HG03139 (cell line): Measurements from ENCODE around the gene FSIP1.

Source experiments
- ATAC-seq: cut with Tn5 transposase; IDR thresholded peaks from one replicate; pipeline ENCODE4 v1.9.1; 2021; ENCODE audit not compliant: unreplicated experiment

Gene FSIP1

DNA sequence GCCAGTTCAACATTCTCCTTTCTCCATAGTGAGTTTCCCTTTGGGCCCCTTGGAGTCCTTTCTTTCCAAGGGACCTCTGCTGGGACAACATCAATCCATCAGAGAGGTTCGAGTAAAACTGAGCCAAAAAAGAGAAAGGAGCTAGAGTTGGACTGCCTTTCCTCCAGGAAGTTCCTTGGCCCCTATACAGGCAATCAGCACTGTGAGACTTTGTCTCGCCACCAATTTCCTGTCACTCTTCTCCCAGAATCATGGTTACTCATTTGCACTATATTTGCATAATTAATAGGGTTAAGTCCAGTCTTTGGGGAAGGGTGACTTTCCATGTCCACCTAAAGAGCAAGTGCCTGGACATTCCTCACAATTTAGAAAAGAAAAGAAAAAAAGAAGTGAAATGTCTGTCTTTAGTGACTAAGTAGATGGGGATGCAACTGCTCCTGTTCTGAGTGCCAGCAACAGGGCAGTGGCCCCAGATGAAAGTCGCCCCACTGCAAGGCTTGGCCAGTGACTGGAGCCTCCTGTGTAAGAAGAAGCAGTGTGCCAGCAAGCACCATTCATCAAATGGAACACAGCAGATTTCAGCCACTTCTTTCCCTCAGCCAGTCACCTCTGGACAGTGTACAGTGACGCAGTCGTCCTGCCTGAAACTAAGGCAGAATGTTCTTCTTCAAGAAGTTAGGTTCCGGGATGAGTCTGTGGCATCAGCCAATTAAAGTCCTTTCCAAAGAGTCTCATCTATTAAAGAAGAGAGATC lies 91.6 kb downstream of the FSIP1 start:
- ATAC-seq = no peak

DNA sequence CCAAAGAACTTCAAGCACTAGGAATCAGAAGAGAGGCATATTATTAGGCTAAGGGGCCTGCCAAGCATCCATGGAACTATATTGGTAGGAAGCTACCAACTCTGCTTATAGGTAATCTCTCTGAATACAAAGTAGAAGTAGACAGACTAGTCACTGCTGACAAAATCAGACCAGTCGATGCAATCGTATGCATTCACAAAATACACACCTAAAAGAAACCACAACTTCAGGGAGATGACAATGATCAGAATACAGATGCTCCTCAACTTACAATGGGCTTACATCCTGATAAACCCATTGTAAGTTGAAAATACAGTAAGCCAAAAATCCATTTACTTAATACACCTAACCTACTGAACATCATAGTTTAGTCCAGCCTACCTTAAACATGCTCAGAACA lies 94.7 kb downstream of the FSIP1 start:
- no peak for ATAC-seq

DNA sequence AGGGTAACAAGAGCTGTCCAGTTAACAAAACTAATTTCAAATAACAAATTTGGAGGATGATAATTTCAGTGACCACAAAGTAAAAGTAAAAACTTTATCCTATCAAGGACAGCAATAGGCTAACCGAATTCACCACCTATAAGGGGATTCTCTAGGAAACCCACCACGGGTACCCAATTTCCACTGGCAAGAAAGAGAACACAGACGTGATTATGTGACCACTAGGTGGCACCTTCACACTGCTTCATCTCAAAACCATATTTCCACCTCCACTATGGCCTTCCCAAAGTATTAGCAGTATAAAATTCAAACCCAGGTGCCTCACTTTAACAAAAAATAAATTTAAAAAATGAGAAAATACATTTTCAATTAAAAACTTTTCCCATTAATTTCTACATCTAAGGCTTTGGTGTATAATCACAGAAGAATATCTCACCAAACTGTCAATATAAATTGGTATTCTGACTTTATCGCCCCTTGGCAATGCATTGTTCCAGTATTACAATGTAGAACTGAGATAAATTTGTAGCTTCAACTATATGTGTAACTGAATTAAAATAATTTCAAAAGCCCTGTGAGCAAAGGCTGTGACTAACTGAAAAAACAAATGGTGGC lies 96.5 kb downstream of the FSIP1 start:
- no peak for ATAC-seq

DNA sequence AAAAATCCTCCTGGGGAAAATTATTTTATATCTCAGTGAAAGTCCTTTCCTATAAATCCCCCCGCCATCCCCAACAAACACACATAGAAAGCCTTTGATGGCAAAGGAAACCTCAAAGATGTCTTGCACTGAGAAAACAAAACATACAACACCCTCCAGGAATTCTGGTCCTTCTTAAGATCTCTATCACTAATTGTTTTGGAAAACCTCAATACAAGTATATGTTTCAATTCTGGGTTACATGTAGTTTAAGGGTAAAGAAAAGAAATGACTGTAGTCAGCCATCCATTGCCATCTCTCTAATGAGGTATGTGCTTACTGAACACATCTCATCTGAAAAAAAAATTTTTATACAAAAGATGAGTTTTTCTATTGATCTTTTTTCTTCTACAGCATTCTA lies 97.3 kb downstream of the FSIP1 start:
- no peak for ATAC-seq

DNA sequence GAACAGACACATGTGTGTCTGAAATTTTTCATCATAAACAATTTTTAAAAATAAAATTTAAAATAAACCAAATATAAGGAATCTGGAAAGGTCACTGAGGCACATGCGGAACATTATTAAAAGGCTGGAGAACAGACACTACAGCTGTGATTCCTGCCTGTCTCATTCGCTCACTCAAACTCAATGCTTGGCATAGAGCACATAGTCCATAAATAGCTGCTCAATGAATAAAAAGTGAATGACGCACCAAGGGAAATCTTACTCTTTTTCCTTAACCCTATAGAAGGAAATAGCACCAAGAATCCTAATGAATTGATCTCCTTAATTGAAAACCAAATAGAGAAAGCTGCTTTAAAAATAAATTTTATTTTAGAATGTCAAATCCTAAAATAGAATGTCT lies 98.4 kb downstream of the FSIP1 start:
- ATAC-seq = no peak

DNA sequence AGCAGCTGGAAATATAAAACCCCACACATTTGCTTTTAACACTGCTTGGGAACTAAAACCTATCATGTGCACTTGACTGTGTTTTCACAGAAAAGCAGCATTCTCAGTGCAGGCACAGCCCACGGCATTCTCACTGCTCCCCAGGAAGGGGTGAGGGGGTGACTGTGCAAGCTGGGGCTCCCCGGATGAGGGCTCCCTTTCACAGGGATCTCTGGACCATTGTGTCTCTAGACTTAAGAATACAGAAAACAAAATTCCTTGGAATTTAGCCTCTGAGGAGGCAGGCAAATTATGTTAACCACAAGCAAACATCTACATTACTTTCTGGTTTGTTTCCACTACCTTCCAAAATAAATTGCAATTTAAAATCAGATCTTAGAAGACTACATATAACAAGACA lies 100.3 kb downstream of the FSIP1 start:
- no peak for ATAC-seq

DNA sequence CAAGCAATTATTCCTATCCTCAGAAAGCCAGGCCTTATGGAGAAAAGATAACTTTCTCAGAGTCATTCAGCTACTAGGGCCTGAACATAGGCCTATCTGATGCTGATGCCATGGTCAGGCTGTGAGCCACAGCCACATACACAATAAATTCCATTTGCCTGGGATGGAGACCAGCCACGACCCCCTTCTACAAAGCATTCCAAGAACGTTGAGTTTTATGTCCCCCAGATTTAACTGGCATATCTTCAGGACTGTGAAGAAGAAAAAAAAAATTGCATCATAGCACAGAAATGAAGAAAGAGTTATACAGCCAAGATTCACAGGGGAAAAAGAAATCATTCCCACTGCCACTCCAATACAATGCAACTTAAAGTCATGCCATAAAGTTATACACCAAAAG lies 101.8 kb downstream of the FSIP1 start:
- ATAC-seq = no peak

DNA sequence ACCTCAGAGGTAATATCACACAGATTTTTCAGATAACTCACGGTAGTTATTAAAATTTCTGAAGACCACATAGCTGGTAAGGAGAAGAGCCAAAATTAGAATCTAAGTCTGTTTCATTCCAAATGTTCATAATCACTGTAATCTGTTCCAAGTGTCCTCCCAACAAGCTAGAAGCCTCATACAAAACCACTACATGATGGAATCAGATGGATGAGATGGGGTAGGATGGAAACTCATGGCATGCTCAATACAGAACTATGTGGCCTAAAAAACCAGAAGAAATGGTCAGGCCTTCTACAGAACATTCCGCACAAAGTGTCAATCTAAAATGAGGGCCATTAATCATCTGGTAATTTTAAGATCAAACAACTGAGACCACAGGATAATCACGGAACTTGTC lies 110.0 kb downstream of the FSIP1 start:
- ATAC-seq = no peak

DNA sequence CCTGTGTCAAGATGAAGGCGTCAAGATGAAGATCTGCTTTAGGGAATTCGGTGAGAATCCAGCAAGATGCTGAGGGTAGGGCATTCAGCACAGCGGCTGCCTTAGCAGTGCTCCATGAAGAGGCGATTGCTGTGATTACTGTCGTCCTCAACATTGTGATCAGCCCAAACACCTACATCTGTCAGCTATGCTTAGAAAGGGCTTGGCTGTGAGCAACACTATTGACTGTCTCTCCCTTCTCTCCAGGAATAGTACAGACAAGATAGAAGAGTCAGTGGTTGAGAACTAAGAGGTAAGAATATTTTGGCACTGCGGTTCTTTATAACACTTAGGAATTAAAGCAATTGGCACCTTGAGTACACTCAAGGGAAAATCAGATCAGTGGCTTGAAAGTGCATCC lies 110.5 kb downstream of the FSIP1 start:
- ATAC-seq = no peak

DNA sequence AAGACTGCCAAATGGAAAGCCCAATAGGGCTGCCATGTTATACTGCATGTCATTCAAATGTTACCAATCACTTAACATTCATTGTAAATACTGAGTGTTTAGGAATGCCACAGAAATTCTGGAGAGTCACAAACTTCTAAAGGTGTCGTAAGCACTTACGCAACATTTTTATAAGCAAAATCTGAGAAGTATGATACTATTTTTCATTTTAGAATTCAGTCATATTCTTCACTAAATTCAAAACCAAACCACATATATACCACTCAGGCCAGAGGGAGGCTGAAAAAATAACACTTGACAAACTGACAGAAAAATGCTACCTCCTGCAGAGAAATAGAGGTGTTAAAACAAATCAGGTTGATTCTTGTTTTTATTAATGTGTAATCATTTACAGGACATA lies 112.0 kb downstream of the FSIP1 start:
- no peak for ATAC-seq

DNA sequence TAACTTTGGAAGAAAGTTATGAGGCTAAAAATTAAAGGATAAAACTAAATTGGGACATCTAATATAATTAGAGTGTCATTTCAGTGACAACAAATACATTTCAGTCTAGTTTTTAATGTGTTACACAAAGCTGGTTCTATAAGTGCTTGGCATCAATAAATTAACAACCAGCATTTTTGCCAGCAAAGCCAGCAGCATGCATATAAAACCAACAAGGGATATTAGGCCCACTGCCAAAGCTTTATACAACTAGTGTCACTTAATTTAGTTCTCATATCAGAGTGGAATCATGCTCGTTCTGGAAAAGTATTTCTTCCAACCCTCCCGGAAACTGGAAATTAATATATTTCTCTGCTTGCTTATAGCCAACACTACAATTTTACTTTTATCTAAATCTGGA lies 113.0 kb downstream of the FSIP1 start:
- no peak for ATAC-seq

DNA sequence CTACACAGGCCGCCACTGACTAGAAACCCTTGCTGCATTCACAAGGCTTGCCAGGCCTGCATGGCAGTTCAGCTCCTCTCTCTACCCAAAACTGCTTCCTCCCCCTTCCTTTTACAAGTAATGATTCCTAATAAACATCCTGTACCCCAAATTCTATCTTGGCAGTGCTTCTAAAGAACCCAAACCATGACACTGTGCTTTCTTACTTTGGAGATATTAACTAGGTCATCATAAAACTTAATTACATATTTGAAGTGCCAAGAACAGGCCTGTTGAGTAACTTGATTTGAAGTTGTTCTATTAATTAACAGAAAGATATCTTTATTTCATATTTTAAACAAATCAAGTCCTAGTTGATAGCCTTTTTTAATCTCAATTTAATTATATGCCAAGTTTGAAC lies 113.4 kb downstream of the FSIP1 start:
- no peak for ATAC-seq

DNA sequence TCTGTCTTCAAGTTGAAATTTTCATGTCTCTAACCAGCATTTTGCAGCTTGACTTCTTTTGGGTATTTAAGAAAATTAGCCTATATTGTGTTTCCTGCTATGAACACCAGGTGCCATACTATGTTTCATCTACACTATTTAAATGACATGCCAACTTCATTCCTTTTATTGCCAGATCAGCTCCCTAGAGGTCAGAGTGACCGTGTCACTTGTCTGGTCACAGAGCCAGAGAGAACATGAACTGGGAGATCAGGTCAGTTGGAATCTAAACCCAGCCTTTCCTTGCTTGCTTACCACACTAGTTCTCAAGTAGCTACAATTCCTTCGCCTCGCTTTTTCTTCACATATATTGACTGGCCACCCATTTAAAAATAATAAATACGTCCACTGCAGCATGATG lies 114.2 kb downstream of the FSIP1 start:
- no peak for ATAC-seq

DNA sequence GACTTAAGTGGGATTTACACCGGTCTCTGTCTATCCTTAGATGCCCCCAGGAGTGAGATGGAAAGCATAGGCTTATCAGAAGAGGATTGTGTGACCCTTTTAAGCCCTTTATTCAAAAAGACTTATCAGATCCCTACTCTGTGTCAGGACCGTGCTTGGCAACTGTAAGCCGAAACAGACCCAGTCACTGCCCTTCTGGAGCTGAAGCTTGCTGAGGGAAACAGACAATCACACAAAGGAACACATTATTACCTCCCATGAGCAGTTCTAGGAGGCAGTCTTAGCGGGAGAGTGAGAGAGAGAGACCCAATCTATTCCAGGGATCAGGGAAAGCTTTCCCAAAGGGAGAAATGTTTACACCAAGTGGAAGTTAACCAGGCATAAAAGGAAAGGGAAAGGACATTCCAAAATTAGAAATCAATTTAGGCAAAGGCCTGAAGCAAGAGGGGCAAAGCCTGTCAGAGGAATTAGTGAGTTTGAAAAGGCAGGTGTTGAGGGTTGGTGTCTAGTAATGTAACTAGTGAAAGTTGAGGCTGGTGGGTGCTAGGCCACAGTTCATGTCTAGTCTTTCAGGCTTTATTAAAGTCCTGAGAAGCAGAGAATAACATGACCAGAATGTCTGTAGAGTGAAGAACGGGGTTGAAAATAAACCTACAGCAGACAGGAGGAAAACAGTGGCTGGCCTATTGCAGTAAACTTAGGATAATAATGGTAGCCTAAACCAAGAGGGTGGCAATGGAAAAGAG lies 115.1 kb downstream of the FSIP1 start:
- no peak for ATAC-seq

DNA sequence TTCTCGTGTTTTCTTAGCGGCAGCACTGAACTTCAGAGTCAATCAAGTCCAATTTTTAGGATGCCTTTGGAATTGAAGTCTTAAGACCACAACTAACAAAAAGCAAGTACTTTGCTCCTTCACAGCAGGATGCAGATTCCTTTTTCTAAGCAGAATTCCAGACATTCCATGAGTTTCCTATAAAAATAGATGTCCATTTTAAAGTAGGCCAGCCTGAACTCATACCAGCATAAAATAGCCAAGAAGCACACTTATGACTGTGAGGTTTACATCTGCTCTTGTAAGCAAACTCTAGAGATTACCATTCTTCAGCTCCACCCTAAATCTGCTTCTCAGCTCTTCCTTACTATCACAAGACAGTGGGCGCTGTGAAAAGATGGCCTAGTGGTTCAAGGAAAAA lies 116.0 kb downstream of the FSIP1 start:
- no peak for ATAC-seq

DNA sequence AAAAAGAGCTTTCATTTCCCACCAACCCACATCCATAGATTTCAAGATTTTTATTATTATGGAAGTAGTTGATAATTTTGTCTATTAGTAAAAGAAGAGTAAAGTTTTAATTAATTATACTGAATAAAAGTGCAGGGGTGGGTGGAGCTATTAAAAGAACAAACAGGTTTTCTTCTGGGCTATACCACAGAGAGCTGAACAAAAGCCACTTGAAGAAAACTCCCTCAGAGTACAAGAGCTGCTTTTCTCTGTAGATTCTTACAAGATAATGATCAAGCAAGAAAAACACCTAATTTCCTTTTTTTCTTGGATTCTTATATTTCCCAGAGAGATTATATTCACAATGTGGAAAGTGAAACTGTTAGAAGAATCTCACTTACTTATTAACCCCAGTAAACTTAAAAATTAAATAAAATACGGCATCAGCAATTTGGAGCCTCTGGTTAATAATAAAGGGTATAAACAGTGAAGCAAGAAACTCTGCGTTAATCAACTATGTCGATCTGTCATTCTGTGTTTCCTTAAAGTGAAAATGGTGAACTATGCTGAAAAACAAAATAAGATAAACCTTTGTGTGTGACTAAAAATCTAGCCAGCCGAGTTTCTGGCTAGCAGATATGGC lies 116.9 kb downstream of the FSIP1 start:
- no peak for ATAC-seq

DNA sequence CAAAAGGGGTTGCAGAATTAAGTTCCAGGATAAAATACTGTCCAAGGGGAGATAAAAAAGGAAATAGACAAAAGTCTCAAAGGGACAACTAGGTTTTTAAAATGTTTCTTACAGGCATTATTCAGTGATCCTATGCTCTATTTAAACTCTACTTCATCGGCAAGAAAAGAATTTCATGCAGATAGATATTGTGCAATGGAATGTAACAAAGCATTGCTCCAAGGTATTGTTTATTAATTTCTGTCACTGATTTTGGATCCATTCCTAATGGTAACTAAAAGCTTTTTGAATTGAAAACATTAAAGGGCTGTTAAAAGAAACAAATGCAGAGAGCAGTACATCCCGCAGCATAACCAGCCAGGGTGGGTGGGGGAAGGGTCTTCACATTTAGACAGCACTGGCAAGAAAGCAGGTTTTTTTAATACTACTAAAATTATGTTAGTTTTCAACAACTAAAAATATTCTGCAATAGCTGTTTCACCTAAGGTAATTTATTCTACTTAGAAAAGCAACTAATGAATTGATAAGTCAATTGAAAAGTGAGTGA lies 118.9 kb downstream of the FSIP1 start:
- no peak for ATAC-seq

DNA sequence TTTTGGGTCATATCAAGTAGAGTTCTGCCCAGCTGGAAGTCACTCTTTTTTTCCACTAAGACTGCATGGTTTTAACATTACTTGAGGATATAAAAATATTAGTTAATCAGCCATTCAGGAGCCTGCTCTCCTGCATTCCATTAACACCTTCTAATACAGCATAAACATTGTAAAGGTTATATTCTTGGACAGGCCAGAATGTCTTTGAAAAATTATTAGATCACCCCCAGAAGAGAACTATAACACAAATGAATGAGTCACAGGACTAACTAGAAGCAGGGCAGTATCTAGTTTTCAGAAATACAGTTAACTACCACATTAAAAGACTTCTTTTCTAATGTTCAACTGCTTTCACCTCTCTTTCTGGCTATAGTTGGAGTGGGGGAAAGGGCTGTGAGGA lies 120.9 kb downstream of the FSIP1 start:
- no peak for ATAC-seq

DNA sequence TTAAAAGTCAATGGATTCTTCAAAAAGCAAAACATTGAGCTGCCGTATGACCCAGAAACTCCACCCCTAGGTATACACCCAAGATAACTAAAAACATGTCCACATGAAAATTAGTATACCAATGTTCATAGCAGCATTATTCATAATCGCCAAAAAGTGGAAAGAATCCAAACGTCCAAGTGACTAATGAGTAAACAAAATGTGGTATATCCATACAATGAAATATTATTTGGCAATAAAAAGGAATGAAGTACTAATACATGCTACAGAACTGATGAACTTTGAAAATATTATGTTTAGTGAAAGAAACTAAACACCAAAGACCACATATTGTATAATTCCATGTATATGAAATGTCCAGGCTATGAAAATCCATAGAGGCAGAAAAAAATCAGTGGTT lies 123.9 kb downstream of the FSIP1 start:
- ATAC-seq = no peak

DNA sequence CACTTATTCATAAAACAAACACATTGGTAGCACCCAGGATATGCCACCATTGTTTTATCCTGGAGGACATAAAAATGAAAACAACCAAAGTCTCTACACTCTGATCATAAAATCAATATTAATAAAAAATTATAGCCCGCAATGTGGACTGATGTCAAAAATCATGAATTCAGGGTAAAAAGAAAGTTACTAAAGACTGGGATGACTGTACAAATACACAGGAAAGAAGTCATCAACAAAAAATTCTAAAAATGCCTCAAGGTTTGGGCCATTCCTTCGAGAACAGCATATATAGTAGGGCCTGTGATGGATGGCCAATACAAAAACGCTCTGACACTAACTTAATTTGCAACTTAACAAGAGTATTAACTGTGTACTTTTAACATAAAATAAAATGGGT lies 125.0 kb downstream of the FSIP1 start:
- no peak for ATAC-seq

DNA sequence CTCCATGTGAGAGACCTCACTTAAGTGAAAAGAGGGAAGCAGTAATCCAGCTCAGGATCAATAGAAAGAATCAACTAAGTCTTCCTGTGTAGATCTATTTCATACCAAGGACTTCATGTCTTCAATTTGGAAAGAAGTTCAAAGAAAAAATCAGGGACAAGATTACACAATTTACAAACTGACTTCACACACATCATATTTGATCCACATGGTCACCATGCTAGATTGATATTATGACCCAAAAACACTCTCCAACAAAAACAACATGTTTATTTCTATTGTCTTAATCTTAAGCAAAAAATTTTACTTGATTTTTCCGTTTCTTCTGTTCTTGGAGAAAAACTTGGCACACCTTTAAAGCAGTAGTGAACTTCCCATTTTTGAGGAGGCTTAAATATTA lies 125.5 kb downstream of the FSIP1 start:
- no peak for ATAC-seq

DNA sequence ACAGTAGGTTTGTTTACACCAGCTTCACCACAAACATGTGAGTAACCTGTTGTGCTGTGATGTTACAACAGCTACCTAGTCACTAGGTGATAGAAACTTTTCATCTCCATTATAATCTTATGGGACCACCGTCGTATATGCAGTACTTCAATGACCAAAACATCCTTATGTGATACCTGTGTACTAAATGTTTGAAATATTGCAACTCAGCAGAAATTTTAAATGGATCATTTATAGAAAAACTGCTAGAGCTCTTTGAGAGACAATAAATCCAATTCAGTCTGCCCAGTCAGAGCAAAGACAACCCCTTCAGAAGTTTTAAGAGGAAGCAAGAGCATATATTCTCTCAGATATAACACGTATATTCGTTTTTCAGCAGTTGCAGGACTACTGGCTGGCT lies 128.3 kb downstream of the FSIP1 start:
- no peak for ATAC-seq
